SJCRH30 (cell line): ENCODE results near the gene FRMD5. TPM values are rescaled to one million over a fixed set of nuclear protein-coding genes. Genes with fewer than 3 reads are reported as not detected.
A peak's percentile ranks its signal among the peaks of the same experiment; 100 is the strongest.

ENCODE experiments used
- DNase-seq, 2 experiments: peaks; one replicate each; pipeline ENCODE4 v3.0.0-alpha.2; 2015 to 2020
- H3K27ac ChIP-seq: fragments of 250-450 bp; sonication (Bioruptor Pico); 2 replicates; pipeline ENCODE4 v1.5.1; 2020; ENCODE audit warnings: mild to moderate bottlenecking, moderate library complexity
- H3K27me3 ChIP-seq: fragments of 250-450 bp; sonication (Bioruptor Pico); 2 replicates; pipeline ENCODE4 v1.5.1; 2020; ENCODE audit warnings: mild to moderate bottlenecking, moderate library complexity
- H3K36me3 ChIP-seq: fragments of 250-450 bp; sonication (Bioruptor Pico); 2 replicates; pipeline ENCODE4 v1.5.1; 2020; ENCODE audit warnings: mild to moderate bottlenecking, moderate library complexity
- H3K4me1 ChIP-seq: fragments of 250-450 bp; sonication (Bioruptor Pico); 2 replicates; pipeline ENCODE4 v1.5.1; 2020; ENCODE audit warnings: mild to moderate bottlenecking, moderate library complexity
- H3K4me3 ChIP-seq: fragments of 250-450 bp; sonication (Bioruptor Pico); 2 replicates; pipeline ENCODE4 v1.5.1; 2020; ENCODE audit warnings: mild to moderate bottlenecking, moderate library complexity
- H3K9me3 ChIP-seq: fragments of 250-450 bp; sonication (Bioruptor Pico); replicated peaks from 2 replicates; pipeline ENCODE4 v1.5.1; 2020; ENCODE audit warnings: mild to moderate bottlenecking, moderate library complexity
- total RNA-seq: library from RNA; depleted of rRNA; stranded (reverse); fragments of >200 nt; shearing (Covaris generic); gene quantifications from 2 replicates; pipeline ENCODE4 v1.2.3, GENCODE V29; 2014

Gene FRMD5
- total RNA-seq, 1 experiment from 2014 or later, result 0.49 TPM

DNA sequence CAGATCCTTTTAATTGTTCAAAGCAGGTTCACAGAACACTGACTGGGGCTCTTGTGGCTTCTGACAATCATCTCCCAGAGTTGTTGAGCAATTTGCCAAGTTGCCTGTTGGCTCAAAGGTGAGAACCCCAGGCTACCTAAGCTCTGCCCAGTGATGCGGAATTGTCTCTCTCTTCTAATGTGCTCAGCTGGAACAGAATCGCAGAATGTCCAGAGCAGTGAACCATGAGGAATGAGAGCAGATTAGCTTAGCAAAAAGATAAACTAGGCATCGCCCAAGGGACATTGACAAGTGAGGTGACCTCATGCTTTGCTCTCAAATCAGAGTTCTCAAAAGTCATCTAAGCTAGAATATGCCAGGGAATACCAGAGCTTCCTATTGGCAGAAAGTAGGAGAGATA lies 220.2 kb downstream of the FRMD5 start:
- H3K36me3 ChIP-seq, result no peaks in the 10 kb centered on the region
- no peaks in the 10 kb centered on the region for H3K9me3 ChIP-seq
- H3K4me1 ChIP-seq, result no peaks in the 10 kb centered on the region
- H3K27ac ChIP-seq, result no peak overlapping the region
- no peak for DNase-seq
- H3K27me3 ChIP-seq, result no peaks in the 10 kb centered on the region
- H3K4me3 ChIP-seq, result no peak overlapping the region

DNA sequence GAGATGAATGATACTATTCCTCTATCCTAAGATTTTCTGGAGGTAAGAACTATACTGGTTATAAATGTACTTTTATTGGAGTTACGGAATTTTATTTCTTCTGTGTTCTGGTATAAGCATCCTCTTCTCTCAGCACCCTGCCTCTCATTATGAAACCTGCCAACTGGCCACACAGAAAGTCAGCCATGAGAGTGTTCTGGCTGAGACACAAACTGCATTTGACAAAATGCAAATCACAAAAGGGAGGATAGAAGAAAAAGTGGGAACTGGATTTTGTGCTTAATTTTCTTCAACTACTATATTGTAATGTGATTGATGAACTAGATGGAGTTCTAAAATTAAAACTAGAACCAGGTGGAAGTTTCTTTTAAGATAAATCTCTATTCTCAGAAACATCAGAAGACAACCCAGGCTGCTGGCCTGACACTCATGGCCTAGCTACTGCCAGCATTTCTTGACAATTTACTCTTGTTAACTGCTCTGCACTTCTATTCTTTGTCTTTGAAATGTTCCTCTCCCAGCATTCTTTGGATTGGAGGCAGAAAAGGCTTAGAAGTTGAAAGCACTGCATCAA lies 225.2 kb downstream of the FRMD5 start:
- H3K36me3 ChIP-seq, result no peaks in the 10 kb centered on the region
- H3K27ac ChIP-seq, result no peak overlapping the region
- no peak overlapping the region for H3K4me3 ChIP-seq
- H3K27me3 ChIP-seq, result no peaks in the 10 kb centered on the region
- H3K4me1 ChIP-seq, result no peaks in the 10 kb centered on the region
- no peaks in the 10 kb centered on the region for H3K9me3 ChIP-seq
- no peak for DNase-seq

DNA sequence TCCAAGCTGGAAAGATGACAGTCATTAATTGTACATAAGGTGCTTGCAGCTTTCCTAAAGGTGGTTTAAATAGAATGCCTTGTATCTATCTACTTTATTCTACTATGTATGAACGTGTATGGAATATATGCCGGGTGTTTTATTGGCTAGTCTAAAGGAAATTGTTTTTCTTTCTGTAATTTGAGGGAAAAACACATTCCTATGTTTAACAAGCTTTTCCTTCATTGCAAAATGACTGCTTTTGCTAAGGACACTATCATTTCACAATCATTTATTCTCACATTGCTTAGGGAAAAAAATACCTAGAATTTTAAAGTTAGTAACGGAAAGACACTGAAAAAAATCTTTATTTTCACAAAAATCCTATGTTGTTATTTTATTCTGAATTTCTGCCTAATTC lies 226.5 kb downstream of the FRMD5 start:
- Histone ChIP-seq H3K9me3 (no peaks in the 10 kb centered on the region), H3K36me3 (no peaks in the 10 kb centered on the region), H3K4me3 (no peak overlapping the region), H3K27me3 (no peaks in the 10 kb centered on the region), H3K27ac (no peak overlapping the region), H3K4me1 (no peaks in the 10 kb centered on the region)
- DNase-seq, result no peak

DNA sequence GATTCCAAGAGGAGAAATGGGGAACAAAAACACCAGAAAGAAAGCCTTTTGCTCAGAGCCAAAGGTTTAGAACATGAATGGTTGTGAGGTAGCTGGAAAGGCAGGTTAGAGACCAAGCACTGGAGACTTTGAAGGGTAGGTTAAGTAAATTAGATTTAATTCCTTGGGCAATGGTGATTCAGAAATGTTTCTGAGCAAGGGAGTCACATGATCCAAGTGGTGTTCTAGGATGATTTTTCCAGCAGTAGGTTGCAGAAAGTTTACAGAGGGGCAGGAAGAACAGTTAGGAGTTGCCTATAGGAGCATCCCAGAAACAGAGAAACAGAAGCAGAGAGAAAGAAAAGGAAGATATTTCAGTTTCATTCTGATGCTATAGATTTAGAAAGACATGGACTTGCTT lies 228.4 kb downstream of the FRMD5 start:
- Histone ChIP-seq H3K9me3 (no peaks in the 10 kb centered on the region), H3K27ac (no peak overlapping the region)
- DNase-seq, result no peak

GRCh38 chr15:43958861-43959330 lies 236.2 kb downstream of the FRMD5 start:
- Histone ChIP-seq H3K27me3 (no peaks in the 10 kb centered on the region), H3K27ac (no peak overlapping the region), H3K36me3 (no peaks in the 10 kb centered on the region), H3K4me3 (no peak overlapping the region), H3K9me3 (peaks cover 4% of the 10 kb centered on the region; the same call in 1 of the 2 replicates), H3K4me1 (no peaks in the 10 kb centered on the region)
- no peak for DNase-seq

More for the DNA sequence above, 228.4 kb downstream of the FRMD5 start:
- H3K36me3 ChIP-seq, result no peaks in the 10 kb centered on the region
- no peaks in the 10 kb centered on the region for H3K27me3 ChIP-seq
- no peaks in the 10 kb centered on the region for H3K4me1 ChIP-seq
- H3K4me3 ChIP-seq, result no peak overlapping the region

DNA sequence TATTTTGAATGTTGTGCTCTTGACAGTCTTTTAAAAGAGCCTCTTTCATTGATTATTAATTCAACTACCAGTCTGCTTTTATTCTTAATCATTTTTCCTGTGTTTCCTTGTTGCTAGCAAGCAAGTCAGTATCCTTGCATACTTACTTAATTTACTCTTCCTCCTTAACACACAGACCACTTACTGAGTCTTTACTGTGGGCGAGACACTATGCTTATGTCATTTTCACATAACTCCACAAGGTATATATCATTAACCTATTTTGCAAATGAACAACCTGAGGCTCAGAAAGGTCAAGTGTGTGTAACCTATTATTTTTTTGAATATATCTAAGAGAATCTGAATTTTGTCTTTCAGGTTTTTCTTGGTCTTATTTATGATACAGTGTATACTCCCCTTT lies 237.3 kb downstream of the FRMD5 start:
- H3K4me1 ChIP-seq, result no peaks in the 10 kb centered on the region
- H3K9me3 ChIP-seq, result peaks cover 4% of the 10 kb centered on the region; the same call in 1 of the 2 replicates
- no peak for DNase-seq
- no peaks in the 10 kb centered on the region for H3K27me3 ChIP-seq
- no peaks in the 10 kb centered on the region for H3K36me3 ChIP-seq
- no peak overlapping the region for H3K4me3 ChIP-seq
- H3K27ac ChIP-seq, result no peak overlapping the region

- H3K27ac ChIP-seq, result no peak overlapping the region
- DNase-seq, result no peak
- H3K9me3 ChIP-seq, result peaks cover 4% of the 10 kb centered on the region; the same call in 1 of the 2 replicates
- no peaks in the 10 kb centered on the region for H3K36me3 ChIP-seq
- no peaks in the 10 kb centered on the region for H3K27me3 ChIP-seq
- no peaks in the 10 kb centered on the region for H3K4me1 ChIP-seq
- H3K4me3 ChIP-seq, result no peak overlapping the region
Observed at GRCh38 chr15:43955140-43955539, 239.9 kb downstream of the FRMD5 start.

DNA sequence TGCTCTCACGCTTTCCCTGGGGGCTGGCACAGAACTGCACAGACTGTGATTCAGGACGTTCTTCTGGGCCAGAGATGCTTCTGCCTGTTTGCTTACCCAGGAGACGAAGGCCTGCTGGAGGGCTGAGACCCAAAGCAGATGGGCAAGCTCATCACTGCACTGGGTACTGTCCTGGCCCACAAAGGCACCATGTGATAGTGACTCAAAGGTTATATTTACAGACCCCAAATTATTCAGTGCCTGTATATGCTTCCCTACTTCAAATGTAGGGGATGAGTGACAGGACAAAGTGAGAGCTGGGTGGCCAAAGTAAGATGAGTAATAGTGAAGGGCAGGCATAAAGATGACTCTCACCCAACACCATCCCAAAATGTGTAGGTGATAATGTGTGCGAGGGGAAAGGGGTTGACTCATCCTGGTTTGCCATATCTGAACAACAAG lies 240.9 kb downstream of the FRMD5 start:
- no peaks in the 10 kb centered on the region for H3K27me3 ChIP-seq
- DNase-seq, result no peak
- peaks cover 3% of the 10 kb centered on the region; the same call in 1 of the 2 replicates for H3K9me3 ChIP-seq
- no peak overlapping the region for H3K4me3 ChIP-seq
- no peaks in the 10 kb centered on the region for H3K36me3 ChIP-seq
- H3K4me1 ChIP-seq, result no peaks in the 10 kb centered on the region
- no peak overlapping the region for H3K27ac ChIP-seq

DNA sequence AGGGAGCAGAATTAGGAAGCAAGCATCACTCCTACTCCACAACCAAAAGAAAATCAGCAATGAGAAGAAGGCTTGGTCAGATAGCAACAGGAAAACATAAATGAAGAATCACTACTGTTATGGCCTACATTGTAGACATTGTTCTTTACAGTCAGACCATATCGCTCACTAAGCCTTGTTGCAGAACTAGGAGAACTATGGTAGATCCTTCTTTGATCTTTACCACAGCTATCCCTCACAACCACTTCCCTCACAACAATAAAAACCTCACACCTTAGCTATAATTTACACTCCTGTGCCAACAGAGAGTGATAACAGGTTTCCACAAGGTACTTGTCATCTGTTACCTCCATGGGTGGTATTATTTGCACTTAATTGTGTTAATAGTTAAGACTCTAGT lies 241.7 kb downstream of the FRMD5 start:
- no peak overlapping the region for H3K4me3 ChIP-seq
- no peaks in the 10 kb centered on the region for H3K9me3 ChIP-seq
- no peak for DNase-seq
- no peaks in the 10 kb centered on the region for H3K4me1 ChIP-seq
- no peaks in the 10 kb centered on the region for H3K36me3 ChIP-seq
- no peaks in the 10 kb centered on the region for H3K27me3 ChIP-seq
- no peak overlapping the region for H3K27ac ChIP-seq

DNA sequence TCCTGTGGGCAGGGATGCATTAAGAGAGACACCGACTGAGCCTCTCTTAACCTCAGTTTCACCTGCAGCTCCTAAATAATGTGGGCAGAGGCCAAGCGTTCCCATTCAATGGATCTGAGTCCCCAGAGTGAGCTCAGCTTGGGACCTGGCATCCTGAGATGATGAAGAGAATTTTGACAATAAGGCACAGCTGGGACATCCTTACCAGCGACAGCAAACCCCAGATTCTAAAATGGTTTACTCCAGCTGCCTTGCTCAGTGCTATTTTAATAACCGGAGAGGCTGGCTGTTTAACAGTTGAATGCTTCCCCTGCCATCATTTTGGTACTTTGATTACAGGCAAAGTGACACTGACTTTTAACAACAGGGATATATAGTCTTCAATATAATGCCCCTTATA lies 244.5 kb downstream of the FRMD5 start:
- Histone ChIP-seq H3K27me3 (no peaks in the 10 kb centered on the region), H3K9me3 (no peaks in the 10 kb centered on the region), H3K4me3 (no peak overlapping the region), H3K27ac (no peak overlapping the region), H3K36me3 (no peaks in the 10 kb centered on the region), H3K4me1 (no peaks in the 10 kb centered on the region)
- DNase-seq, result no peak

GRCh38 chr15:43948691-43949325 lies 246.3 kb downstream of the FRMD5 start:
- H3K27ac ChIP-seq, result no peak overlapping the region
- no peaks in the 10 kb centered on the region for H3K4me1 ChIP-seq
- H3K4me3 ChIP-seq, result no peak overlapping the region
- H3K27me3 ChIP-seq, result no peaks in the 10 kb centered on the region
- no peaks in the 10 kb centered on the region for H3K36me3 ChIP-seq
- no peaks in the 10 kb centered on the region for H3K9me3 ChIP-seq
- DNase-seq, result no peak

DNA sequence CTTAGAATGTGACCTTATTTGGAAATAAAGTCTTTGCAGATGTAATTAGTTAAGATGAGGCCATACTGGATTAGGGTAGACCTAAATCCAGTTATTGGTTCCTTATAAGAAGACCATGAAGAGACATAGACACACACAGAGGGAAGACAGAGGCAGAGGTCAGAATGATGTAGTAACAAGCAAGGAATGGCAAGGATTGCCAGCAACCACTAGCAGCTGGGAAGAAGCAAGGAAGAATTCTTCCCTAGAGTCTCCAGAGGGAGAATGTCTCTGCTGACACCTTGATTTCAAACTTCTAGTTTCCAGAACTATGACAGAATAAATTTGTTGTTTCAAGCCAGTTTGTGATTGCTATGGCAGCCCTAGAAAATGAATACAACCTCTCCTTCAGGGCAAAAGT lies 251.6 kb downstream of the FRMD5 start:
- Histone ChIP-seq H3K9me3 (no peaks in the 10 kb centered on the region), H3K4me3 (no peak overlapping the region), H3K27ac (no peak overlapping the region), H3K4me1 (no peaks in the 10 kb centered on the region), H3K27me3 (no peaks in the 10 kb centered on the region), H3K36me3 (no peaks in the 10 kb centered on the region)
- no peak for DNase-seq

DNA sequence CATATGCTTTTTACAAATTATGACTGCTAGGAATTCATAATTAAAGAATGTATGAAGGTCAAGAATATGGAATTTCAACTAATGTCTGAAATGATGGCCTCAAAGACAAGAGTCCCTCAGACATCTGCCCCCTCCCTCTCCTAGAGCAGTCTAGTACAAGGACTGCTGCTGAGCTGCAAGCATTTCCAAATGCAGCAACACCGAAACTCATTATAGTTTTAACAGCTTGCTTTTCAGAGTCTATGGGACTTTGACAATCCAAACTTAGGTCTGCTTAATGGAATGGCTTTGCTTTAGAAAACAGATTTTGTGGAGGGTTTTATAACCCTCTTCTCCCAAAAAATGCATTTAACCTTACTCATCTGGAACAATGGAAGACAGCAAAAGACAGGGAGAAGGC lies 252.9 kb downstream of the FRMD5 start:
- DNase-seq, result no peak
- Histone ChIP-seq H3K9me3 (no peaks in the 10 kb centered on the region), H3K4me3 (no peak overlapping the region), H3K27ac (no peak overlapping the region), H3K36me3 (no peaks in the 10 kb centered on the region), H3K4me1 (no peaks in the 10 kb centered on the region), H3K27me3 (no peaks in the 10 kb centered on the region)

DNA sequence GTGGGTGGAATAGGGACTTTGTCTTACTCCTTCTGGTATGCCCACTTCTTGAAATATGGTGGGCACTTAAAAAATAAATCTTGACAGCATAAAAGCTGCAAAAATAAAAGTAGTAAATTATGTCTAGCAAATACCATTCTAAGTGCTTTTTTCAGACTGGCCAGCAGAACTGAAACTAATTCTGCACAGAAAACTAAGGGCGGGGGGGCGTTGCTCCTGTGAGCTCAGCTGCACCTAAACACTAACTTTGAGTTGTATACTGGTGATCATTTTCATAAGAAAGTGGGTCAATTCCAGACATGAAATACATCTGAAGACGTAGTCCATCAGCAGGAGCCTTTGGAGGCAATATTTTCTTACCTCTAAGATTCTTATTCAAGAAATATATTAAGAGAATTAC lies 253.5 kb downstream of the FRMD5 start:
- Histone ChIP-seq H3K4me3 (no peak overlapping the region), H3K4me1 (no peaks in the 10 kb centered on the region), H3K9me3 (no peaks in the 10 kb centered on the region), H3K27ac (no peak overlapping the region), H3K27me3 (no peaks in the 10 kb centered on the region), H3K36me3 (no peaks in the 10 kb centered on the region)
- no peak for DNase-seq

DNA sequence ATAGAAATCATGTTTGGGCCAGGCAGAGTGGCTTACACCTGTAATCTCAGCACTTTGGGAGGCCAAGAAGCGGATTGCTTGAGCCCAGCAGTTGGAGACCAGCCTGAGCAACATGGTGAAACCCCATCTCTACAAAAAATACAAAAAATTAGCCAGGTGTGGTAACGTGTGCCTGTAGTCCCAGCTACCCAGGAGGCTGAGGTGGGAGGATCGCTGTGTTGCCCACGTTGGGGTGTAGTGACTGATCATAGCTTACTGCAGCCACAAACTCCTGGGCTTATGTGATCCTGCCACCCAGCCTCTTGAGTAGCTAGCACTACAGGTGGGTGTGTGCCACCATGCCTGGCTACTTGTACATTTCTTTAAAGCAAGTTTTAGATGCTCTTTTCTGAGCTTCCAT lies 254.0 kb downstream of the FRMD5 start:
- H3K4me3 ChIP-seq, result no peak overlapping the region
- no peaks in the 10 kb centered on the region for H3K27me3 ChIP-seq
- DNase-seq, result no peak
- H3K27ac ChIP-seq, result no peak overlapping the region
- H3K9me3 ChIP-seq, result no peaks in the 10 kb centered on the region
- no peaks in the 10 kb centered on the region for H3K4me1 ChIP-seq
- no peaks in the 10 kb centered on the region for H3K36me3 ChIP-seq

DNA sequence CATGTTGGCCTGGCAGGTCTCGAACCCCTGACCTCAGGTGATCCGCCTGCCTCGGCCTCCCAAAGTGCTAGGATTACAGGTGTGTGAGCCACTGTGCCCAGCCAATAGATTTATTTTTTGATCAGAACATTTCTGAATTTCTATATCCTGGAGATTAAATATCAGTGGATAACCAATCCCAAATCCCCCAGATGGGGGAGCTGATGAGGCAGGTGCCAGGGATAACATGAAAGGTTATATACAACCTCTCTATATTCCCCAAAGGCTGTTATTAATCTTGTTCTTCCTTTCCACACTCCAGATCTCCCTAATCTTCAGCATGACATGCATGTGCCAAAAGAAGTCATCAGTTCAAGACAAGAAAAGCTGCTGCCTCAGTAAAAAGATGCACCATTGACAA lies 256.0 kb downstream of the FRMD5 start:
- no peaks in the 10 kb centered on the region for H3K36me3 ChIP-seq
- peak; percentile 9 to 28 for DNase-seq
- H3K27me3 ChIP-seq, result no peaks in the 10 kb centered on the region

More for the DNA sequence above, 256.0 kb downstream of the FRMD5 start:
- Histone ChIP-seq H3K9me3 (no peaks in the 10 kb centered on the region), H3K4me1 (no peaks in the 10 kb centered on the region), H3K4me3 (no peak overlapping the region), H3K27ac (no peak overlapping the region)
